ENCODE results near the gene SPATC1L.

SPATC1L gene

DNA sequence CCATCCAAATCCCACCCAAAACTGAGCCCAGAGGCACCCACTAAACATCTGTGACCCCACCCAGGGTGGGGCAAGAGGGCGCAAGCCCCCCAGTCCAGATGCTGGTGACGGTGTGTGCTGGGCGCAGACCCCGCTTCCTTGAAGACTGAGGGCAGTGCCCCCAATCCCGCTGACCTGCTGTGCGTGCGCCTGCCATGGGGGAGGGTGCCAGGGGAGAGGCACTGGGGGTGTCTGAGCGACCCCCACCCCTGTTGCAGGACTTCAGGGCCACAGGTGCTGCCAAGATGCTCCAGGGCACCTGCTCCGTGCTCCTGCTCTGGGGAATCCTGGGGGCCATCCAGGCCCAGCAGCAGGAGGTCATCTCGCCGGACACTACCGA lies 73.1 kb downstream of the SPATC1L start:
- TF ChIP-seq, protein P1, sequence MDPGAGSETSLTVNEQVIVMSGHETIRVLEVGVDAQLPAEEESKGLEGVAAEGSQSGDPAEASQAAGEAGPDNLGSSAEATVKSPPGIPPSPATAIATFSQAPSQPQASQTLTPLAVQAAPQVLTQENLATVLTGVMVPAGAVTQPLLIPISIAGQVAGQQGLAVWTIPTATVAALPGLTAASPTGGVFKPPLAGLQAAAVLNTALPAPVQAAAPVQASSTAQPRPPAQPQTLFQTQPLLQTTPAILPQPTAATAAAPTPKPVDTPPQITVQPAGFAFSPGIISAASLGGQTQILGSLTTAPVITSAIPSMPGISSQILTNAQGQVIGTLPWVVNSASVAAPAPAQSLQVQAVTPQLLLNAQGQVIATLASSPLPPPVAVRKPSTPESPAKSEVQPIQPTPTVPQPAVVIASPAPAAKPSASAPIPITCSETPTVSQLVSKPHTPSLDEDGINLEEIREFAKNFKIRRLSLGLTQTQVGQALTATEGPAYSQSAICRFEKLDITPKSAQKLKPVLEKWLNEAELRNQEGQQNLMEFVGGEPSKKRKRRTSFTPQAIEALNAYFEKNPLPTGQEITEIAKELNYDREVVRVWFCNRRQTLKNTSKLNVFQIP (CRISPR knock-in tag; IDR thresholded peaks at IDR 0.05; ENCODE audit: borderline replicate concordance, low read depth), result no peak
- TF ChIP-seq TCF4 (CRISPR knock-in tag; IDR thresholded peaks at IDR 0.05; ENCODE audit: borderline replicate concordance), result no peak
- no peak for TF ChIP-seq CSDC2 (CRISPR knock-in tag; IDR thresholded peaks at IDR 0.05)
- TF ChIP-seq ZC3H10 (CRISPR knock-in tag; IDR thresholded peaks at IDR 0.05), result no peak
- no peak for TF ChIP-seq OSR1 (CRISPR knock-in tag; IDR thresholded peaks at IDR 0.05)
- ATAC-seq, result no peak
